ENCODE data around the gene KPNA6. TPM values are rescaled to one million over a fixed set of nuclear protein-coding genes. Genes with fewer than 3 reads are reported as not detected.
"Not testable (repeated sequence)": the region's sequence is repeated elsewhere in the genome, so short reads cannot be mapped to it uniquely, and the experiment has no call there.

The KPNA6 gene
- total RNA-seq, 1 donor from 2014 or later: 67.5 TPM

DNA sequence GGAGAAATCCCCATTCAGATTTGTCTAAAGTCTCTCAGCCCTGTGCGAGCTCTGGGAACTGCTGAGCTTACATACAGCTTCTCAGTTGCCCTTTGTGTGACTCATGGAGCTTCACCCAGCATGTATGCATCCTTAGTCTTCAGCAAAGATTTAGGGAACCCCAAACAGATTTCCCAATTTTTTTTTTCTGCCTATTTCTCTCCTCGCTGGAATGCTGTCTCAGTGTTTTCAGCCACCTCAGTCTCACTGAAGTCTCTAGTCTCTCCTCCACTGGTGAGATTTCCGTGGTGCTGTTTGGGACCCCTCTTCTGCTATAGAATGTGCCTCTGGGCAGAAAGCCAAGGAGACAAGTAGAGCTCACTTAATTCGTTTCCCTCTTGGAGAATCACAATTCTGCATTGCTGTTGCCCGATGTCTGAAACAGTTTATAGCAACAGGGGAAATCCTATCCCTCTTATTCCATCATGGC, 43.5 kb downstream of the KPNA6 start:
- Mint-ChIP-seq H3K36me3 (peaks cover 23% of the 10 kb centered on the region), H3K9me3 (peaks cover 10% of the 10 kb centered on the region), H3K27ac (peak overlapping the region; percentile 86), H3K4me3 (no peak overlapping the region), H3K27me3 (ENCODE audit: low read depth) (no peaks in the 10 kb centered on the region), H3K4me1 (peaks cover 21% of the 10 kb centered on the region)
- DNase-seq (ENCODE audit: low spot score in 2 of 2, unreplicated experiment in 2 of 2): no peak
- TF ChIP-seq, protein P1, sequence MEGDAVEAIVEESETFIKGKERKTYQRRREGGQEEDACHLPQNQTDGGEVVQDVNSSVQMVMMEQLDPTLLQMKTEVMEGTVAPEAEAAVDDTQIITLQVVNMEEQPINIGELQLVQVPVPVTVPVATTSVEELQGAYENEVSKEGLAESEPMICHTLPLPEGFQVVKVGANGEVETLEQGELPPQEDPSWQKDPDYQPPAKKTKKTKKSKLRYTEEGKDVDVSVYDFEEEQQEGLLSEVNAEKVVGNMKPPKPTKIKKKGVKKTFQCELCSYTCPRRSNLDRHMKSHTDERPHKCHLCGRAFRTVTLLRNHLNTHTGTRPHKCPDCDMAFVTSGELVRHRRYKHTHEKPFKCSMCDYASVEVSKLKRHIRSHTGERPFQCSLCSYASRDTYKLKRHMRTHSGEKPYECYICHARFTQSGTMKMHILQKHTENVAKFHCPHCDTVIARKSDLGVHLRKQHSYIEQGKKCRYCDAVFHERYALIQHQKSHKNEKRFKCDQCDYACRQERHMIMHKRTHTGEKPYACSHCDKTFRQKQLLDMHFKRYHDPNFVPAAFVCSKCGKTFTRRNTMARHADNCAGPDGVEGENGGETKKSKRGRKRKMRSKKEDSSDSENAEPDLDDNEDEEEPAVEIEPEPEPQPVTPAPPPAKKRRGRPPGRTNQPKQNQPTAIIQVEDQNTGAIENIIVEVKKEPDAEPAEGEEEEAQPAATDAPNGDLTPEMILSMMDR (IDR thresholded peaks at IDR 0.05; ENCODE audit: unreplicated experiment): no peak

DNA sequence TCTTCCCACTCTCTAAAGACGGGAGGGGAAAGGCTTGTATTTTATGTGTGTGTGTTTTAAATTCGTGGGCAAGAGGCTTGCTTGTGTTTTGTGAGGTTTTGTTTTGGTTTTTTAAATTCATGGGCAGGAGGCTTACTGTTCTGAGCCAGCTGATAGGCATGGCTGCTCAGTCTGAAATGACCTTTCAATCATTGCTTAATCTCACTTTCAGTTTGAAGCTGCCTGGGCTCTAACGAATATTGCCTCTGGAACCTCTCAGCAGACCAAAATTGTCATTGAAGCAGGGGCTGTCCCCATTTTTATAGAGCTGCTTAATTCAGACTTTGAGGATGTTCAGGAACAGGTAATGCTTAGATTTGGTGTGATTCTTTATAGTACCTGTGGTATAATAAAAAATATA, 51.3 kb downstream of the KPNA6 start:
- Mint-ChIP-seq H3K27ac (no peak overlapping the region), H3K36me3 (peaks cover 49% of the 10 kb centered on the region), H3K9me3 (no peaks in the 10 kb centered on the region), H3K27me3 (ENCODE audit: low read depth) (no peaks in the 10 kb centered on the region), H3K4me3 (no peak overlapping the region), H3K4me1 (no peaks in the 10 kb centered on the region)
- TF ChIP-seq, protein P1 (IDR thresholded peaks at IDR 0.05; ENCODE audit: unreplicated experiment): no peak
- no peak for DNase-seq (ENCODE audit: low spot score in 2 of 2, unreplicated experiment in 2 of 2)

DNA sequence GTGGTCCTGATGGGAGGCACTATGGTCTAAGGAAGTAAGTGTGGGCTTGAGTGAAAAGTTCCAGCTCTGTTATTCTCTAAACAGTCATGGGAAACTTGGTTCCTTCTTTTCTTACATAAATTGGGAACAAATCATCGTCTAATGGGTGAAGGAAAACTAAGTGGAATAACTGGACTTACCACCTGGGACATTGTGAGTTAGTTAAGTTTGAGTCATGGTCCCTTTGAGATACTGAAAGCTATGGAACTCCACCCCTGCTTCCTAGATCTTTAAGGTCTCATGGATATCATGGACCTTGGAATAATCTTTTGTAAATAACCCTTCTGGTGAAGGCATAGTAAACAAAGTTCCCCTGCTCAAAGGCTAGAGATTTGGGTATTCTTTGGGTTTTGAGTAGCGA, 55.5 kb downstream of the KPNA6 start:
- TF ChIP-seq, protein P1 (IDR thresholded peaks at IDR 0.05; ENCODE audit: unreplicated experiment): no peak
- Mint-ChIP-seq H3K27me3 (ENCODE audit: low read depth) (no peaks in the 10 kb centered on the region), H3K4me1 (no peaks in the 10 kb centered on the region), H3K4me3 (no peak overlapping the region), H3K9me3 (no peaks in the 10 kb centered on the region), H3K36me3 (peaks cover 49% of the 10 kb centered on the region), H3K27ac (no peak overlapping the region)
- no peak for DNase-seq (ENCODE audit: low spot score in 2 of 2, unreplicated experiment in 2 of 2)

DNA sequence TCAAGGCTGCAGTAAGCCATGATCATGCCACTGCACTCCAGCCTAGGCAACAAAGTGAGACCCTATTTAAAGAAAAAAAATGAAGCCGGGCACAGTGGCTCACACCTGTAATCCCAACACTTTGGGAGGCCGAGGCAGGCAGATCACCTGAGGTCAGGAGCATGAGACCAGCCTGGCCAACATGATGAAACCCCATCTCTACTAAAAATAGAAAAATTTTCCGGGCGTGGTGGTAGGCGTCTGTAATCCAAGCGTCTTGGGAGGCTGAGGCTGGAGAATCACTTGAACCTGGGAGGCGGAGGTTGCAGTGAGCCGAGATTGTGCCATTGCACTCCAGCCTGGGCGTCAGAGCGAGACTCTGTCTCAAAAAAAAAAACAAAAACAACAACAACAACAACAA, 57.8 kb downstream of the KPNA6 start:
- H3K9me3 Mint-ChIP-seq; H3K27me3 Mint-ChIP-seq (ENCODE audit: low read depth); H3K4me3 Mint-ChIP-seq; H3K27ac Mint-ChIP-seq; H3K4me1 Mint-ChIP-seq; DNase-seq (ENCODE audit: low spot score in 2 of 2, unreplicated experiment in 2 of 2): not testable (repeated sequence)
- H3K36me3 Mint-ChIP-seq: peaks cover 54% of the 10 kb centered on the region

DNA sequence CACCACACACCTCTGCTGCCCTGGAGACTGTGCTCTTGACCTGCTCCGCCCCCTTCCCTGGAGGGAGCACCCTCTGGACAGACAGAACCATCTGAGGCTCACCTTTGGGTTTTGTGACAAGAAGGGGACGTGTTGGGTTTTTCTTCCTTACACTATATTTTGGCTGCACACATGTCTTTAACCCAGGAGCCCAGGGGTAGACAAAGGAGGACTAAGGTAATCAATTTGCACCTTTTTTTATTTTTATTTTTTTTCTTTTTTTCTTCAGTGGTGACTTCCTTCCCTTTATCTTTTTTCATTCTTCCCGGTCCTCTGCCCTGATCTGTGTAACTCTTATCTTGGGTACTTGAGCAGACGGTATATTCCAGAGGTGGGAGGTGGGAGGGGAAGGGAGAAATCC, 63.1 kb downstream of the KPNA6 start:
- Mint-ChIP-seq H3K36me3 (peaks cover 48% of the 10 kb centered on the region), H3K27ac (no peak overlapping the region), H3K4me1 (no peaks in the 10 kb centered on the region), H3K4me3 (no peak overlapping the region), H3K27me3 (ENCODE audit: low read depth) (no peaks in the 10 kb centered on the region), H3K9me3 (no peaks in the 10 kb centered on the region)
- DNase-seq (ENCODE audit: low spot score in 2 of 2, unreplicated experiment in 2 of 2): no peak
- TF ChIP-seq, protein P1 (IDR thresholded peaks at IDR 0.05; ENCODE audit: unreplicated experiment): no peak

DNA sequence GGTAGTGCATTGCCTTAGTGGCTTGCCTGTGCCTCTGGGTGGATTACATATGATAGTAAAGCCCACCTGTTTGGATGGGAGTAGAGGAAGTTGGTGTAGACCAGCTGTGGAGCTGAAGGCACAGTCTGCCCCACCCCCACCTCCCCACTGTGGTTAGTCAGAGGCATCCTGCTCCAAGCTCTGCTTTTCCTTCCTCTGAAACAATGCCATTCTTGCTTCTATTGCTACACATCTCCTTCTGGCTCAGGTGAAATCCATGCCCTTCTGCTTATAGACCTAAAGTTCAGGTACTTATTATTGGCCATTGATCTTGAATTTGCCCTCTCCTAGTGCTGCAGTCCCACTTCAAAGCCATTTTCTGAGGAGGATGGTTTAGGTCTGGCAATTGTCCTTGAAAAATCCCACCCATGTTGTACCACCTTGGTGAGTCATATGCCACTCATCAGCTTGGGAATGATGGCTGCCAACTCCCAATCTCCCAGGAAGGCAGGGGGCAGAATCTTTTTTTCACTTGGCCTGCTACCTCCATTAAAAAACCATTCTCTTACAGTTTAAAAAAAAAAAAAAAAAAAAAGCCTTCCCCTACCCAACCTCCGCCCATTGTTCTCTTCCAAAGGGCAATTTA, 64.9 kb downstream of the KPNA6 start:
- no peak for DNase-seq (ENCODE audit: low spot score in 2 of 2, unreplicated experiment in 2 of 2)
- no peak overlapping the region for H3K4me3 Mint-ChIP-seq
- TF ChIP-seq, protein P1 (IDR thresholded peaks at IDR 0.05; ENCODE audit: unreplicated experiment): no peak
- peaks cover 39% of the 10 kb centered on the region for H3K36me3 Mint-ChIP-seq
- H3K9me3 Mint-ChIP-seq: no peaks in the 10 kb centered on the region
- H3K27ac Mint-ChIP-seq: no peak overlapping the region
- H3K4me1 Mint-ChIP-seq: no peaks in the 10 kb centered on the region
- no peaks in the 10 kb centered on the region for H3K27me3 Mint-ChIP-seq (ENCODE audit: low read depth)
